NCI-H2029 (cell line): ENCODE results near the gene PDCD6IP.
"Not testable (repeated sequence)": the region's sequence is repeated elsewhere in the genome, so short reads cannot be mapped to it uniquely, and the experiment has no call there.

ENCODE experiments used
- DNase-seq: peaks from one replicate; lab custom pipeline; 2025; lab: John Stamatoyannopoulos, UW

Gene PDCD6IP, protein sequence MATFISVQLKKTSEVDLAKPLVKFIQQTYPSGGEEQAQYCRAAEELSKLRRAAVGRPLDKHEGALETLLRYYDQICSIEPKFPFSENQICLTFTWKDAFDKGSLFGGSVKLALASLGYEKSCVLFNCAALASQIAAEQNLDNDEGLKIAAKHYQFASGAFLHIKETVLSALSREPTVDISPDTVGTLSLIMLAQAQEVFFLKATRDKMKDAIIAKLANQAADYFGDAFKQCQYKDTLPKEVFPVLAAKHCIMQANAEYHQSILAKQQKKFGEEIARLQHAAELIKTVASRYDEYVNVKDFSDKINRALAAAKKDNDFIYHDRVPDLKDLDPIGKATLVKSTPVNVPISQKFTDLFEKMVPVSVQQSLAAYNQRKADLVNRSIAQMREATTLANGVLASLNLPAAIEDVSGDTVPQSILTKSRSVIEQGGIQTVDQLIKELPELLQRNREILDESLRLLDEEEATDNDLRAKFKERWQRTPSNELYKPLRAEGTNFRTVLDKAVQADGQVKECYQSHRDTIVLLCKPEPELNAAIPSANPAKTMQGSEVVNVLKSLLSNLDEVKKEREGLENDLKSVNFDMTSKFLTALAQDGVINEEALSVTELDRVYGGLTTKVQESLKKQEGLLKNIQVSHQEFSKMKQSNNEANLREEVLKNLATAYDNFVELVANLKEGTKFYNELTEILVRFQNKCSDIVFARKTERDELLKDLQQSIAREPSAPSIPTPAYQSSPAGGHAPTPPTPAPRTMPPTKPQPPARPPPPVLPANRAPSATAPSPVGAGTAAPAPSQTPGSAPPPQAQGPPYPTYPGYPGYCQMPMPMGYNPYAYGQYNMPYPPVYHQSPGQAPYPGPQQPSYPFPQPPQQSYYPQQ

DNA sequence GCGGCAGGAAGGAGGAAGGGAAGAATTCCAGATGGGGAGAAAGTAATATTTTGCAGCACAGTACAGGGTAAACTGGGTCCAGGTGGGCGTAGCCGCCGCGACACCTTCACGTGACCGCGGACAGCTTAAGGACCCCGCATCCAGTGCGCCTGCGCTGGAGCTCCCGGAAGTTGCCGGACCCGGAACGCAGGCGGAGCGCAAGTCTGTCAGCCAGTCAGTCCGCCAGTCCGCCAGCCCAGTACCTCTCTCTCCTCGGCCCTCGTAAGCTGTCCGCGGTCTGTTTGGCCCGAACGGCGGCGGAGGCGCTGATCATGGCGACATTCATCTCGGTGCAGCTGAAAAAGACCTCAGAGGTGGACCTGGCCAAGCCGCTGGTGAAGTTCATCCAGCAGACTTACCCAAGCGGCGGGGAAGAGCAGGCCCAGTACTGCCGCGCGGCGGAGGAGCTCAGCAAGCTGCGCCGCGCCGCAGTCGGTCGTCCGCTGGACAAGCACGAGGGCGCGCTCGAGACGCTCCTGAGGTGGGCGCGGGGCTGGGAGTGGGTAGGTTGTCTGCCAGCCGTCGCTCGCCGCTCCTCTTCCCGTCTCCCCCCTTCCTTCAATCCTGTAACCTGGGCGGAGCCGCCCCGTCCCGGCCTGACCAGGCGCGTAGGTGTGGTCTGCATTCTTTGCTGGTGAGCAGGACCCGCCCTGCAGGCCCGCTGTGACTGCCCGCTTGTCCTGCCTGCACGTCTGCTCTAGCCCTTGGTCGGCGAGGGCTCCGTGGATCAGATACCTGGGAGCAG is at the start of gene PDCD6IP:
Gene PDCD6IP, plus strand, starts transcription at position 213 of the 784 bp plus-strand sequence. Its CDS starts 99 bp downstream, at position 312.
- peak; percentile 89 for DNase-seq

GRCh38 chr3:33749546-33750210 is 48.8 kb upstream of the PDCD6IP start:
- no peak for DNase-seq

DNA sequence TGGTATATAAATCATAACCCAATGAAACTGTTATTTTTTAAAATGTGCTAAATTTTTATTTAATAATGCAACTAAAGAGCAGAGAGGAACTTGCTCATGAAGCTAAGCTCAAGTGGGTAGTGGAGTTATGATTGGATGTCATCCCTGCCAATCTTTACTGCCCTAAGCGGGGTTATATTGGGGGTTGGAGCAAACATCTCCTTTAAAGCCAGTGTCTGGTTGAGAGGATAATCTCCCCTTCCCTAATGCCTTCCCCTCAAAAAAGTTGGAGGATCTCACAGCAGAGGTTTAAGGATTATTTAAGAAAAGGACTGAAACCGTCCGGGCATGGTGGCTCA is 48.2 kb upstream of the PDCD6IP start:
- no peak for DNase-seq

DNA sequence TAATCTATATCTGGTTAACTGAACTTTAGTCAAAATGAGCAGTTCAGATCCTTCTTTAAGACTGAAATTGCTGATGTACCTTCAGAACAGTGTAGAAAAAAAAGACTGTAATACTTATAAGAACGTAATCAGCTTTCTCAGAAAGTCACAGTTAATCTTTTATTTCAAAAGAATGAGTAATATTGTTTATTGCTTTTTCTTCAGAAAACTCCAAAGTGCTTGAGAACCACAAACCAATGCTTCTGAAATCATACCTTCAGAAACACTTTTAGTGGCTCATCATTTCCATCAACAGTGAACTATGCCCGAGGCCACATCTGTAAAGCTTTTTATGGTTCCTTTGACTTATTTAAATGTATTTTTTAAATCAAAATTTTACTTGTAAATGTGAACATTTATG is 47.1 kb upstream of the PDCD6IP start:
- DNase-seq: no peak

DNA sequence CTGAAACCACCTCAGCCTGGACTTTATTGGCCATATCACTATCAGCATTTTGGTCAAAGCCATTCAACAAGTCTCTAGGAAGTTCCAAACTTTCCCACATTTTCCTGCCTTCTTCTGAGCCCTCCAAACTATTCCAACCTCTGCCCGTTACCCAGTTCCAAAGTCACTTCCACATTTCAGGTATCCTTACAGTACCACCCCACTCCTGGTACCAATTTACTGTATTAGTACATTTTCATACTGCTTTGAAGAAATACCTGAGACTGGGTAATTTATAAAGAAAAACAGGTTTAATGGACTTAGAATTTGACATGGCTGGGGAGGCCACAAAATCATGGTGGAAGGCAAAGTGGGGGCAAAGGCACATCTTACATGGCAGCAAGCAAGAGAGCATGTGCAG is 44.0 kb upstream of the PDCD6IP start:
- DNase-seq: not testable (repeated sequence)

- no peak for DNase-seq
These were observed 40.1 kb upstream of the PDCD6IP start for GRCh38 chr3:33758281-33758680.

DNA sequence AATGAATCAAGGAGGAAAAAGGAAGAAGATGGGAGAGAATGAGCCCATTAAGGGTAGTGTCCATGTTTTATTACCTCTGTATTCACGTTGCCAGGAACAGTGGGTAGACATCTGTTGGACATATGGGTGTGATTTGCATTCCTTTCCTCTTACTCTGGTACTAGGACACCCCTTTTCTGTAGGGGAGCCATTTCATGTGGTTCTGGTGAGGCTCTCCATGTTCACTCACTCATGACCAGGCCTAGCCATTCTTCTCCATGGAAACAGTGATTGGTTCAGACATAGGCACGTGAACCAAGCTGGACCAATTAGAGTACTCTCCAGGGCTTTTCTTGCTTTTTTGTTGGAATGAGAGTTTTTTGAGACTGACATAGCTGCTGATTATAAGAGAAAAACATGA is 39.6 kb upstream of the PDCD6IP start:
- DNase-seq: no peak

DNA sequence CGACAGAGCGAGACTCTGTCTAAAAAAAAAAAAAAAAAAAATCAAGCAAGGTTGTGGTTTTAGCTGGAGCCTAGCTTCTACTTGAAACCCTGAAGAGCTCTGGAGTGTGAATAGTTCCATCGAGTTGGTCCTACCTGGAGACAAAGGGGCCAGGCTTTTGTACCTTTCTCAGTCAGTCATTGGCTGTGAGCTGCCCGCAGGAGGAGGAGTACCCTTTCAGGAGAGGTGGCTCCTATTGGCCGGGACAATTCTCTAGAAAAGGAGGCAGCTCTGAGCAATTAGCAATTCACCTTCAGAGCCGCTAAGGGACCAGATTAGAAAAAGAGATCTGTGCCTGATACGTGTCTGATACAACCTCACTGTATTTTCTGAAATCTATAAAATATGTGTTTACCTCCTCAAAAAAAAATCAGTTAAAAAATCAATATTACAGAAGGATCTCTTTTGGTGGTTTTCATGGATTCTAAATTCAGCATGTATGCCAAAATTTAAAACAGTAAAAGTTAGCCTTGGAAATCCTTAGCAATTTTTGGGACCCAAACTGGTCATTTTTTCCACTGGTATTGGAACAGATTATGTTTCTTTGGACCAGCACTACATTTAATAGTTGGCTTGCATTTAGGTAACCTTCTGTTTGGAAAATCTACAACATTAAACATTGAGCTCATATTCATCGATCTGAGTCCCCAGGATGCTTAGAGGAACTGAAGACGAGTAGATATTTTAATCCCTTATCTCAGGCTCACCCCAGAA is 29.7 kb upstream of the PDCD6IP start:
- no peak for DNase-seq

DNA sequence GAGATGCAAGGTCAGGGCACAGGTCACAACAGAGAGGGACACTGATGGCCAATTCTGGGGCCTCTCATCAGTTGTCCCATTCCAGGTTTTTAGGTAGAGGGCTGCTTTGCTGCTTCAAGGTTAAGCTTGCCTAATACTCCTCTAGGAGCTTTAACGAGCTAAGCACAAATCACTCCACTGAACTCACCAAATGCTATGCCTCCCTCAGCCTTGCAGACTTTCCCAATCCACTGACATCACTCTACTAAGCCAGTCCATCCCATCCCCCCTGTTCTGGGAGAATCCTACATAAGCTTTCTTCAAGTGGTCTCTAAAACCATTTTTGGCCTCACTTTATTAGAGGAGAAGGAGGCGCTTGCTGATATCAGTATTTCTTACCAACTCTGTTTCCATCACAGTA is 24.8 kb upstream of the PDCD6IP start:
- DNase-seq: no peak

- DNase-seq: no peak
These were observed 23.1 kb upstream of the PDCD6IP start for GRCh38 chr3:33775363-33775762.

DNA sequence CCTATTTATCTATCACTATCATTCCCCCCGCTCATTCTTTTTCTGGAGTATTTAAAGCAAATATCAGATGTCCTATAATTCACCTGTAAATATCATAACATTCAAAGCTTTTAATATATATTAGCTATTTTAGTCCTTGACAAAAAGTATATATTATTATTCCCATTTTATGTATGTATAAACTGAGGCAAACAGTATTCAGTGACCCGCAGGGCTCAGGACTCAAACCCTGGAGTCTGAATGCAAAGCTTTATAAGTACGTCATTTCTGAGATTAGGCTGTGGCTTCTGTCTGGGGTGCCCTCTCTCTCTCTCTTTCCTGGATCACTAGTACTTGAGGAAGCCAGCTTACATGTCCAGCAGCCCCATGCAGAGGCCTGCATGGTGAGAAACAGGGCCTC is 20.4 kb upstream of the PDCD6IP start:
- no peak for DNase-seq

DNA sequence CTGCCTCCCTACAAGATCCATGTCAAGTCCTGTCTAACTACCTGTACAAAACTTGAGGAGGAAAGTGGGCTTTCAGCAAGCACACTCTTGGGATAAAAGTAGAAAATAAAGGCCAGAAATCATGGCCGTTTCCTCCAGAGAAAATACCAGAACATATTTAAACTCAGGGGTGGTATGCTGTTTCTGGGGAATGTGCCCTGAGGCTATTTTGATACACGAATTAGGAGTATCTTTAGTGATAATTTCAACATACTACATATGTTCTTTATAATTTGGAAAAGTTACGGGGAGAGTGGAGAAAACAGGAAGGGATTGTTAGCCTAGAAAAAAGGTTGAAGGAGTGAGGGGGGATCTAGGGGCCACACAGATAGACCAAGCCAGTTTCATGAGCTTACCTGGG is 18.7 kb upstream of the PDCD6IP start:
- DNase-seq: no peak

DNA sequence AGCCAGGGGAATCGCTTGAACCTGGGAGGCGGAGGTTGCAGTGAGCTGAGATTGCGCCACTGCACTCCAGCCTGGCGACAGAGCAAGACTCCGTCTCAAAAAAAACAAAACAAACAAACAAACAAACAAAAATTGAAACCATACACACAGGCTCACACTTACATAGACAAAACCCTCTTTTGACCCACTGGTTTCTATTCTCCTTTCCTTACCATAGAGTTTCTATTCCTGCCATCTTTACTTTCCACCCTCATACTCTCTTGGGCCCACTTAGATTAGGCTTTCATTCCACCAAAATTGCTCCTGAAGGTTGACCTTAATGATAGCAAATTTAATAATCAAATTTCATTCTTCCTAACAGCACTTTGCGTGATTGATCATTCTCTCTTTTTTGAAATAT is 17.0 kb upstream of the PDCD6IP start:
- DNase-seq: not testable (repeated sequence)

DNA sequence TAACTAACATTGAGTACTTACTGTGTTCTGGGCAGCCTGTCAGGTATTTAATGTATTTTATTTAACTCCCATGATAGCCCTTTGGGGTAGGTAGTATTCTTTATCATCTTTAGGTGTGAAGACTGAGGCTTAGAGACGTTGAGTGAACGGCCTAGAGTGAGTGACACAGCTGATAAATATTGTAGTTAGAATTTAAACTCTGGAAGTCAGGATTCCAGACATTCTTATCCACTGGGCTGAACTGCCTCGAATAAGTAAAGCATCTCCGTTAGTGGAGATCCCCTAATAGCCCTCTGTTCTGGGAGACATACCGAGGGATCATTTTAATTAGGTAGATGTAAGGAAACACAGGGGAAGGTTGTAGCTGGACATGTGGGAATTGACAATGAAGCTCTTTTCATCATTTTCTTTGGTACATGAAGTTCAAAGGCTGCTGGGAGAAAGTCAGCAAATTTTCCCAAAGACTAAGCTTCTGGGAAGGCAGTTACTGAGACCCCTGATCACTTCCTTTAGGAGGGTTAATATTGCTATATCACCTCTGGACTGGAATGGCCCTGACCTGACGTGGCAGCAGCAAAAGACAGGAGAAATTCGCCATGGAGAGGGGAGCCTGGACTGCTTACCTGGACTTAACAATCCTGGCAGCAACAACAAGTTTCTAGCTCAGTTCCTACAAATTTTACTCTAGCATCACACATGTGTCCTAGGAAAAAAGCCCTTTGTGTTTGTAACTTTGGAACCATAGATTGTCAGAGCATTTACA is 11.7 kb upstream of the PDCD6IP start:
- DNase-seq: no peak

DNA sequence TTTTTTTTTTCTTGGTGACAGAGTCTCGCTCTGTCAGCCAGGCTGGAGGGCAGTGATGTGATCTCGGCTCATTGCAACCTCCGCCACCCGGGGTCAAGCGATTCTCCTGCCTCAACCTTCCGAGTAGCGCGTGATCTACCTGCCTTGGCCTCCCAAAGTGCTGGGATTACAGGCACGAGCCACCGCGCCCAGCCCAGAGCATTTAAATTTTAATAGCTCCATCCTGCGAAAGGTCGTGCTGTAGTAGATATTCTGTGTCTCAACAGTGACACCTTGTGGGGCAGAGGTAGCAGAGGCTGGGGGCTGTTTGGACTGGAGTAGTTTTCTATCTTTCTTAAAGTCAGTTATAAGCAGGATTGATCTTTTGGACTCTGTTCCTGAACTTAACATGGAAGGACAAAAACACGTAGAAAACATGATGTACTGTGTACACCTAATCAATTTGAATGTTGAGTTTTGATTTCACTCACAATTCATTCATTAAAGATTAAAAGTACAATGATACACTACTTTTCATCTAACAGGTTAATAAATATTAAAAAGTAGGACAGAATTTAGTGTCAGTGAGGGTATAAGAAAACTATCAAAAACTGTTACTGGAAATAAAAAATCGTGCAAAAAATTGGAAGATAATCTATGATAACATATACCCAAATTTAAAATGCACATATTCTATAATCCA is 11.0 kb upstream of the PDCD6IP start:
- DNase-seq: peak; percentile 59

DNA sequence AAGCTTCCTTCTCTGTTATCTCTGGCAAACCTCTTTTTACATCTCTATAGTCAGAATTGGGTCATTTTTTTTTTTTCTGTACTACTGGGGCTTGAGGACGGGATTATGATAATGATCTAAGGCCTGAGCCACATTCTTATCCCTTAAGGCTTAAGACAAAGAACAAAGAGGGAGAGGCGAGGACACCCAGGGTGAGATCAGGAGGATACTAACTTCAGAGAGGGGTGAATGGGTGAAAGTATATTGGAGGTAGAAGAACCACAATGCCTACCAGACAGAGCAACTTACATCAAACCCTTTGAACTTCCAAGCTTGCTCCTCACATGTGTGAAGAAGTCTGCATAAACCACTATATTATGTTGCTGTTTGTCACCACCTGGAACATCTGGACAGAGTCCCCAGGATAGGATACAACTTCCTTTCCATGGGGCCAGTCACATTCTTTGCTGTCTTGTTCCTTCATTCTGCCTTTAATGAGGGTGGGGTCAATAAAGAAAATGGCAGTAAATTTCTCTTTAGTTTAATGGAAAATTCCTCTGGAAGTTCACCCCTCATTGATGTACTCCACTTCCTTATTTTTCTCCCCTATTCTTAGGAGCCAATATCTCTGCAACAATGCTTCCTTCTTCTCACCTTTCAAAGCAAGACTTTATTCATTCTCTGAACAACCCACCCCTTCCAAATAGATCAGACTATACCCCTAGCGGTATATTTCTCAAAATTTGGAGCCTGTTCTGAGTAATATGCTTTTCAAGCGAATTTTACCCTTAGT is 9.1 kb upstream of the PDCD6IP start:
- DNase-seq: no peak

DNA sequence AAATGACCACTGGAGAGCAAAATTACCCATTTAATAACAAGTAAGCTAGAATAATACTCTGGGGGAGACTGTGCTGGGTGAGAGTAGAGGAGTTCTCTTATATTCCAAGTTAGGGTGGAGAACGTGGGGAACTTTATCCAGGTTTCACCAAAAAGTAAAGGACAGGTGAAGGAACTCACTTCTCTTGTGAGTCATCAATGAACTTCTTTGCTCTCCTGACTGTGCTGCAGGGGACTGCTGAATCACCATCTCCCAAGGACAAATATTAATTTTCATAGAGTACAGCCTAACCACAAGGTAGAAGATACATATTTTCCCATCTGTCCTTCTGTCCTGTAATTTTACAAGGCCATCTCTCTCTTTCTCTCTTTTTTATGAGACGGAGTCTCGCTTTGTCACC is 8.3 kb upstream of the PDCD6IP start:
- no peak for DNase-seq

GRCh38 chr3:33791477-33792166 is 6.8 kb upstream of the PDCD6IP start:
- no peak for DNase-seq
